IMR-90 (cell line): ENCODE results near the gene AGBL1.

ENCODE experiments used
- BHLHE40 ChIP-seq: fragments of 150-350 bp; IDR thresholded peaks from 2 replicates; pipeline ENCODE4 v1.6.1; 2016; ENCODE audit warnings: mild to moderate bottlenecking, low read depth, low read length
- CEBPB ChIP-seq: IDR thresholded peaks from 2 replicates; pipeline ENCODE4 v1.6.1; 2012; ENCODE audit warnings: low read depth, low read length, improper control_type of control experiment
- CTCF ChIP-seq: conservative IDR thresholded peaks from 2 replicates; pipeline ENCODE4 v1.5.1; 2012; ENCODE audit warnings: mild to moderate bottlenecking, low read depth, low read length, improper control_type of control experiment
- MAFK ChIP-seq: IDR thresholded peaks from 2 replicates; pipeline ENCODE4 v1.6.1; 2012; ENCODE audit warnings: low read depth, low read length, improper control_type of control experiment
- POLR2A ChIP-seq: IDR thresholded peaks from 2 replicates; pipeline ENCODE4 v1.6.1; 2012; ENCODE audit warnings: mild to moderate bottlenecking, low read depth, low read length

- TF ChIP-seq CTCF, result no peak
- TF ChIP-seq POLR2A, result no peak
- no peak for TF ChIP-seq MAFK
- no peak for TF ChIP-seq BHLHE40
- no peak for TF ChIP-seq CEBPB
These were observed 577.6 kb downstream of the AGBL1 start for GRCh38 chr15:86657305-86657704.
